Measurements from ENCODE around the gene EXOC6B. TPM values are rescaled to one million over a fixed set of nuclear protein-coding genes. Genes with fewer than 3 reads are reported as not detected.

EXOC6B gene
- total and polyA plus RNA-seq, 10 of the 15 experiments (the other 5 are each of a cell fraction or from before 2014, with no cell fraction given), result 0.23 to 2.2 (median 1.2) TPM

GRCh38 chr2:72695676-72696075 is 130.2 kb downstream of the EXOC6B start:
- H3K79me2 ChIP-seq (ENCODE audit: control insufficient read depth, insufficient read depth, low read length), result no peaks in the 10 kb centered on the region
- 5% methylated on average over 1 of the region's 1 CpG for WGBS (ENCODE audit: insufficient coverage, insufficient replicate concordance, low lambda C conversion rate, missing lambda C conversion rate)
- H4K20me1 ChIP-seq (ENCODE audit: control insufficient read depth, insufficient read depth), result no peaks in the 10 kb centered on the region
- H3K27ac ChIP-seq (ENCODE audit: control insufficient read depth, insufficient read depth), result no peak overlapping the region
- intact Hi-C loops (cut with micrococcal nuclease; ENCODE audit: unreplicated experiment) (no loop called here), in situ Hi-C loops (cut with MboI) (no loop called here)
- no peaks in the 10 kb centered on the region for H3K9me3 ChIP-seq (replicated peaks; ENCODE audit: control insufficient read depth, insufficient read depth, low read length)
- SMC1A ChIA-PET (ENCODE audit: uncharacterized antibody, unreplicated experiment), result no interaction called here
- H3K9ac ChIP-seq (ENCODE audit: control insufficient read depth, insufficient read depth, low read length), result no peak overlapping the region
- no TSS peak for BruUV-seq (replicated peaks)
- DNase-seq (ENCODE audit: low read depth, low spot score), result no peak
- no peaks in the 10 kb centered on the region for H3K27me3 ChIP-seq (replicated peaks in 1 of 2; ENCODE audit: control insufficient read depth in 2 of 2, insufficient read depth in 2 of 2, low read length in 1 of 2)
- H3K4me2 ChIP-seq (ENCODE audit: control insufficient read depth, insufficient read depth), result no peak overlapping the region
- no peaks in the 10 kb centered on the region for H3K4me1 ChIP-seq (ENCODE audit: control insufficient read depth, insufficient read depth, low read length)
- CTCF ChIA-PET, result no interaction called here
- no peak overlapping the region for H2AFZ ChIP-seq (ENCODE audit: control insufficient read depth, low read depth, low read length)
- RAD21 ChIA-PET (ENCODE audit: unreplicated experiment), result no interaction called here
- POLR2A ChIA-PET, result no interaction called here
- no peak for FAIRE-seq
- no peak overlapping the region for H3K4me3 ChIP-seq
- no peaks in the 10 kb centered on the region for H3K36me3 ChIP-seq (ENCODE audit: control insufficient read depth in 2 of 2, insufficient read depth in 2 of 2, low read length in 1 of 2)
- ATAC-seq, result no peak
- no peak for TF ChIP-seq TARDBP (IDR thresholded peaks at IDR 0.05; ENCODE audit: borderline replicate concordance)
- TF ChIP-seq ZNF274 (IDR thresholded peaks at IDR 0.05; ENCODE audit: insufficient read depth, insufficient read length), result no peak
- no peak for TF ChIP-seq HDAC6 (IDR thresholded peaks at IDR 0.05; ENCODE audit: unreplicated experiment)
- no peak for TF ChIP-seq TBL1XR1 (IDR thresholded peaks at IDR 0.05; ENCODE audit: low read depth, low read length)
- no peak for TF ChIP-seq BMI1 (IDR thresholded peaks at IDR 0.05; ENCODE audit: borderline replicate concordance)
- TF ChIP-seq SRF (IDR thresholded peaks at IDR 0.05; ENCODE audit: low read depth in 2 of 2, low read length in 2 of 2), result no peak
- no peak for TF ChIP-seq CREM (IDR thresholded peaks at IDR 0.05; ENCODE audit: low read depth)
- no peak for TF ChIP-seq NFIC (IDR thresholded peaks at IDR 0.05; ENCODE audit: low read depth, low read length)
- TF ChIP-seq ZBTB11 (CRISPR knock-in tag; IDR thresholded peaks at IDR 0.05), result no peak
- no peak for TF ChIP-seq KLF5 (IDR thresholded peaks at IDR 0.05; ENCODE audit: partially characterized antibody)
- no peak for TF ChIP-seq SP1 (IDR thresholded peaks at IDR 0.05; ENCODE audit: low read depth, low read length)
- no peak for TF ChIP-seq CHD1 (IDR thresholded peaks at IDR 0.05; ENCODE audit: low read depth, low read length)

Data from GM12878 (cell line).